HepG2 (cell line): ENCODE data around the gene GPR119. TPM values are rescaled to one million over a fixed set of nuclear protein-coding genes. Genes with fewer than 3 reads are reported as not detected.

Source experiments
- ATAC-seq: fragments of 200-7000 bp; cut with Tn5 transposase; 3 replicates; pipeline ENCODE4 v1.9.1; 2020; ENCODE audit warnings: mild to moderate bottlenecking, moderate library complexity
- BruUV-seq: library from RNA; stranded (reverse); fragments of 400-500 nt; replicated peaks from 2 replicates; lab custom pipeline; 2021; lab: Mats Ljungman, UMichigan
- CTCF ChIA-PET: fragments of 300-600 bp; formaldehyde crosslinking; extraction: SDS; loops from one replicate; lab custom pipeline; 2021; ENCODE audit warnings: low total read pairs, inconsistent platforms, low intra/inter-chr PET ratio; lab: Yijun Ruan, JAX
- POLR2A ChIA-PET: fragments of 350-600 bp; sonication (Branson Sonifier 250); formaldehyde crosslinking; loops from one replicate; lab custom pipeline; 2020; ENCODE audit warnings: antibody characterized with exemption, inconsistent platforms; lab: Yijun Ruan, JAX
- DNase-seq: peaks from one replicate; pipeline ENCODE4 v3.0.0-alpha.2; 2015; ENCODE audit warnings: low spot score
- FAIRE-seq: peaks from 3 replicates; lab custom pipeline; 2011; peaks lifted over from hg19 to GRCh38; lab: Jason Lieb, UNC
- H2AFZ ChIP-seq: one replicate; pipeline ENCODE4 v1.6.1; 2011; ENCODE audit warnings: low read length, inconsistent platforms
- H3K27ac ChIP-seq: fragments of 300-600 bp; 3 replicates; pipeline ENCODE4 v1.8.0; 2011; ENCODE audit warnings: mixed run types, mild to moderate bottlenecking, mixed read lengths, low read length, inconsistent platforms; ENCODE audit not compliant: insufficient read depth; ENCODE audit errors: extremely low read length
- H3K27me3 ChIP-seq, 2 experiments: fragments of 200-600 bp in 1 of 2; 2 replicates in 1 of 2; 3 replicates in 1 of 2; pipeline versions ENCODE4 v1.6.0 to v1.8.0; 2011; ENCODE audit warnings: low read length in 2 of 2, mild to moderate bottlenecking in 2 of 2, moderate library complexity in 2 of 2, inconsistent platforms in 1 of 2; ENCODE audit not compliant: insufficient read depth in 2 of 2, control insufficient read depth in 1 of 2
- H3K36me3 ChIP-seq, 2 experiments: fragments of 200-600 bp in 1 of 2; replicated peaks in 1 of 2; 2 replicates in 1 of 2; 3 replicates in 1 of 2; pipeline versions ENCODE4 v1.5.1 to v1.8.0; 2011; ENCODE audit warnings: low read length in 2 of 2, inconsistent platforms in 1 of 2; ENCODE audit not compliant: insufficient read depth in 2 of 2, control insufficient read depth in 1 of 2
- H3K4me1 ChIP-seq: 2 replicates; pipeline ENCODE4 v1.5.1; 2012; ENCODE audit warnings: low read length, inconsistent platforms; ENCODE audit not compliant: insufficient read depth
- H3K4me2 ChIP-seq: 2 replicates; pipeline ENCODE4 v1.6.0; 2011; ENCODE audit warnings: low read depth, low read length, inconsistent platforms
- H3K4me3 ChIP-seq, 3 experiments: fragments of 200-600 bp in 1 of 3; sonication (generic), shearing (Covaris generic) in 1 of 3; replicated peaks in 1 of 3; 2 replicates each; pipeline ENCODE4 v1.5.1; 2011 to 2016; ENCODE audit warnings: low read length in 3 of 3, inconsistent platforms in 2 of 3, low read depth in 2 of 3, mild to moderate bottlenecking in 2 of 3, control low read depth in 1 of 3, mixed read lengths in 1 of 3; ENCODE audit not compliant: insufficient read depth in 1 of 3
- H3K79me2 ChIP-seq: one replicate; pipeline ENCODE4 v1.6.1; 2011; ENCODE audit warnings: low read length, inconsistent platforms; ENCODE audit not compliant: insufficient read depth
- H3K9ac ChIP-seq: 2 replicates; pipeline ENCODE4 v1.6.0; 2011; ENCODE audit warnings: mild to moderate bottlenecking, low read depth, low read length, inconsistent platforms; ENCODE audit not compliant: insufficient read depth
- H3K9me3 ChIP-seq: 2 replicates; pipeline ENCODE4 v1.5.1; 2012; ENCODE audit warnings: mild to moderate bottlenecking, low read length
- H4K20me1 ChIP-seq: 2 replicates; pipeline ENCODE4 v1.6.0; 2011; ENCODE audit warnings: inconsistent platforms, mild to moderate bottlenecking, low read length, moderate library complexity; ENCODE audit not compliant: insufficient read depth
- KAT2B ChIP-seq: fragments of 150-350 bp; IDR thresholded peaks from 2 replicates; pipeline ENCODE4 v1.6.1; 2014; ENCODE audit warnings: low read depth, low read length, borderline replicate concordance
- RCOR2 ChIP-seq: IDR thresholded peaks from 2 replicates; pipeline ENCODE4 v1.6.1; 2016; ENCODE audit warnings: missing biosample characterization, missing genetic modification reagents
- REXO4 ChIP-seq: sonication (generic); formaldehyde crosslinking; IDR thresholded peaks from 2 replicates; pipeline ENCODE4 v1.8.0; 2022; ENCODE audit warnings: missing genetic modification reagents, mild to moderate bottlenecking, borderline replicate concordance
- SMC3 ChIP-seq: IDR thresholded peaks from 2 replicates; pipeline ENCODE4 v1.6.1; 2011; ENCODE audit warnings: low read length, improper control_type of control experiment
- TEAD3 ChIP-seq: optimal IDR thresholded peaks from 2 replicates; pipeline ENCODE3; 2016; ENCODE audit warnings: borderline replicate concordance
- TGIF2 ChIP-seq: IDR thresholded peaks from 2 replicates; pipeline ENCODE4 v1.6.1; 2016; ENCODE audit warnings: control low read depth, missing compliant biosample characterization
- U2AF2 ChIP-seq: fragments of 200-400 bp; formaldehyde crosslinking; IDR thresholded peaks from 2 replicates; pipeline ENCODE4 v1.6.1; 2017; ENCODE audit warnings: low read depth, mild to moderate bottlenecking, low read length
- ZNF20 ChIP-seq: sonication (generic); formaldehyde crosslinking; IDR thresholded peaks from 2 replicates; pipeline ENCODE4 v1.4.0; 2020; ENCODE audit warnings: mild to moderate bottlenecking, moderate library complexity, missing genetic modification reagents
- ZNF224 ChIP-seq: sonication (generic); formaldehyde crosslinking; IDR thresholded peaks from 2 replicates; pipeline ENCODE4 v1.5.0; 2020; ENCODE audit warnings: mild to moderate bottlenecking, missing genetic modification reagents
- ZNF343 ChIP-seq: sonication (generic); formaldehyde crosslinking; IDR thresholded peaks from 2 replicates; pipeline ENCODE4 v1.4.0; 2020; ENCODE audit warnings: mild to moderate bottlenecking, missing genetic modification reagents
- ZNF614 ChIP-seq: IDR thresholded peaks from 2 replicates; pipeline ENCODE4 v1.6.1; 2018; ENCODE audit warnings: missing biosample characterization, missing genetic modification reagents, inconsistent platforms, borderline replicate concordance
- ZNF615 ChIP-seq: sonication (generic); formaldehyde crosslinking; IDR thresholded peaks from 2 replicates; pipeline ENCODE4 v1.5.0; 2020; ENCODE audit warnings: mild to moderate bottlenecking, missing genetic modification reagents, borderline replicate concordance
- whole genome bisulfite sequencing: methylation state at CpG from one replicate; pipeline ENCODE4 v1.1.6; 2017; ENCODE audit warnings: low lambda C conversion rate; 5-methylcytosine and 5-hydroxymethylcytosine counted together
- in situ Hi-C: cut with HindIII; loops from 2 replicates; pipeline ENCODE4 v1.10.0; 2017; ENCODE audit warnings: low pct_unique_long_range_greater_than_20kb; ENCODE audit not compliant: extremely low pct_ligation_motif_present
- intact Hi-C: fragments of 100-400 bp; cut with micrococcal nuclease; formaldehyde crosslinking; loops from one replicate; pipeline ENCODE4 v1.10.0; 2022; ENCODE audit not compliant: unreplicated experiment
- polyA plus RNA-seq, 8 experiments: library from polyadenylated mRNA; depleted of rRNA in 3 of 8; stranded (reverse) in 7 of 8; unstranded in 1 of 8; fragments of >200 nt; fragmentation: Illumina TruSeq in 4 of 8; extraction: Trizol in 4 of 8; gene quantifications; 2 replicates each; pipeline versions ENCODE4 v1.2.1 to v1.2.3, GENCODE V29; 2011 to 2016; ENCODE audit warnings: low read depth in 4 of 8, missing spikeins in 1 of 8, mixed read lengths in 1 of 8; ENCODE audit not compliant: insufficient read depth in 1 of 8
- total RNA-seq, 5 experiments: library from RNA; depleted of rRNA; stranded (reverse); fragments of >200 nt; fragmentation: Illumina TruSeq; extraction: Trizol; gene quantifications; 2 replicates each; pipeline ENCODE4 v1.2.3, GENCODE V29; 2016; ENCODE audit warnings: low read depth in 1 of 5
- TF ChIP-seq, protein P1 (sequence below): IDR thresholded peaks from 2 replicates; pipeline ENCODE4 v1.6.1; 2016; ENCODE audit warnings: control low read depth
- TF ChIP-seq, protein P2 (sequence below): sonication (generic); formaldehyde crosslinking; IDR thresholded peaks from 2 replicates; pipeline ENCODE4 v1.5.0; 2020; ENCODE audit warnings: mild to moderate bottlenecking, missing genetic modification reagents
- TF ChIP-seq, protein P3 (sequence below): sonication (generic); formaldehyde crosslinking; IDR thresholded peaks from 2 replicates; pipeline ENCODE4 v1.9.0; 2021; ENCODE audit warnings: missing genetic modification reagents, mild to moderate bottlenecking, borderline replicate concordance

GPR119 gene
- total and polyA plus RNA-seq, 2 of the 13 experiments (the other 11 are each of a cell fraction or from before 2014, with no cell fraction given): 2.6 to 5.5 TPM

DNA sequence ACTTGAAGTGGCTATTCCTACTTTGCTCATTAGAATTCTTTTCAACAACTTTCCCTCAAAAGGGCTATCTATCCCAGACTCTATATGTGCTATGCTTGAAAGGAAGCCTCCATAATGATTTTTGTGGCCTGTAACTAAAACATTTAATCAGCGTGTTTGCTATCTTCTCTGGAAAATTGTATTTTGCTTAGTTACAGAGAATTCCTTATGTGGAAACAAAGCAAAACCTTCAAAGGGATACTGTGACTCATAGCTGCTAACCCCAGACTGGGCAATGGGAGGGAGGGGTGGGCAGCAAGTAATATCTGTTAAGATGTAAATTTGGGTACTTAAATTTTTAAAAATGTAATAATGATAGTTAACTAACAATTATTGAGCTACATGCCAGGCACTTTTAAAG is 42.1 kb downstream of the GPR119 start:
- in situ Hi-C loops: no loop called here
- Histone ChIP-seq H3K9ac (no peak overlapping the region), H3K4me2 (no peak overlapping the region), H3K27me3 (no peaks in the 10 kb centered on the region), H4K20me1 (no peaks in the 10 kb centered on the region), H3K36me3 (no peaks in the 10 kb centered on the region), H2AFZ (no peak overlapping the region), H3K4me1 (peaks cover 7% of the 10 kb centered on the region), H3K4me3 (no peak overlapping the region), H3K79me2 (no peaks in the 10 kb centered on the region), H3K9me3 (no peaks in the 10 kb centered on the region), H3K27ac (no peak overlapping the region)
- intact Hi-C loops: no loop called here
- BruUV-seq: no TSS peak
- ATAC-seq (no peak), FAIRE-seq (no peak), DNase-seq (no peak)
- ChIA-PET POLR2A (no interaction called here), CTCF (no interaction called here)
- WGBS: 85% methylated on average over 1 of the region's 1 CpG
- TF ChIP-seq ZNF614 (CRISPR knock-in tag) (no peak), ZNF343 (CRISPR knock-in tag) (no peak), ZNF615 (CRISPR knock-in tag) (no peak), REXO4 (CRISPR knock-in tag) (no peak), ZNF20 (CRISPR knock-in tag) (no peak), SMC3 (no peak), TGIF2 (no peak), ZNF224 (CRISPR knock-in tag) (no peak), TEAD3 (CRISPR knock-in tag) (no peak), U2AF2 (no peak), RCOR2 (no peak), KAT2B (no peak)
- TF ChIP-seq, protein P1, sequence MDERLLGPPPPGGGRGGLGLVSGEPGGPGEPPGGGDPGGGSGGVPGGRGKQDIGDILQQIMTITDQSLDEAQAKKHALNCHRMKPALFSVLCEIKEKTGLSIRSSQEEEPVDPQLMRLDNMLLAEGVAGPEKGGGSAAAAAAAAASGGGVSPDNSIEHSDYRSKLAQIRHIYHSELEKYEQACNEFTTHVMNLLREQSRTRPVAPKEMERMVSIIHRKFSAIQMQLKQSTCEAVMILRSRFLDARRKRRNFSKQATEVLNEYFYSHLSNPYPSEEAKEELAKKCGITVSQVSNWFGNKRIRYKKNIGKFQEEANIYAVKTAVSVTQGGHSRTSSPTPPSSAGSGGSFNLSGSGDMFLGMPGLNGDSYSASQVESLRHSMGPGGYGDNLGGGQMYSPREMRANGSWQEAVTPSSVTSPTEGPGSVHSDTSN (CRISPR knock-in tag): no peak
- TF ChIP-seq, protein P2, sequence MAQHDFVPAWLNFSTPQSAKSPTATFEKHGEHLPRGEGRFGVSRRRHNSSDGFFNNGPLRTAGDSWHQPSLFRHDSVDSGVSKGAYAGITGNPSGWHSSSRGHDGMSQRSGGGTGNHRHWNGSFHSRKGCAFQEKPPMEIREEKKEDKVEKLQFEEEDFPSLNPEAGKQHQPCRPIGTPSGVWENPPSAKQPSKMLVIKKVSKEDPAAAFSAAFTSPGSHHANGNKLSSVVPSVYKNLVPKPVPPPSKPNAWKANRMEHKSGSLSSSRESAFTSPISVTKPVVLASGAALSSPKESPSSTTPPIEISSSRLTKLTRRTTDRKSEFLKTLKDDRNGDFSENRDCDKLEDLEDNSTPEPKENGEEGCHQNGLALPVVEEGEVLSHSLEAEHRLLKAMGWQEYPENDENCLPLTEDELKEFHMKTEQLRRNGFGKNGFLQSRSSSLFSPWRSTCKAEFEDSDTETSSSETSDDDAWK (CRISPR knock-in tag): no peak
- TF ChIP-seq, protein P3, sequence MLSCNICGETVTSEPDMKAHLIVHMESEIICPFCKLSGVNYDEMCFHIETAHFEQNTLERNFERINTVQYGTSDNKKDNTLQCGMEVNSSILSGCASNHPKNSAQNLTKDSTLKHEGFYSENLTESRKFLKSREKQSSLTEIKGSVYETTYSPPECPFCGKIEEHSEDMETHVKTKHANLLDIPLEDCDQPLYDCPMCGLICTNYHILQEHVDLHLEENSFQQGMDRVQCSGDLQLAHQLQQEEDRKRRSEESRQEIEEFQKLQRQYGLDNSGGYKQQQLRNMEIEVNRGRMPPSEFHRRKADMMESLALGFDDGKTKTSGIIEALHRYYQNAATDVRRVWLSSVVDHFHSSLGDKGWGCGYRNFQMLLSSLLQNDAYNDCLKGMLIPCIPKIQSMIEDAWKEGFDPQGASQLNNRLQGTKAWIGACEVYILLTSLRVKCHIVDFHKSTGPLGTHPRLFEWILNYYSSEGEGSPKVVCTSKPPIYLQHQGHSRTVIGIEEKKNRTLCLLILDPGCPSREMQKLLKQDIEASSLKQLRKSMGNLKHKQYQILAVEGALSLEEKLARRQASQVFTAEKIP (CRISPR knock-in tag): no peak
